Fibroblast of mammary gland (primary cell): Measurements from ENCODE around the gene NAPB.

ENCODE experiments used
- DNase-seq: peaks from one replicate; pipeline ENCODE4 v3.0.0-alpha.2; 2010; ENCODE audit warnings: low read depth
- H3K4me3 ChIP-seq: 2 replicates; pipeline ENCODE4 v1.5.1; 2011; ENCODE audit warnings: low read depth, mild to moderate bottlenecking, low read length, moderate library complexity; ENCODE audit not compliant: control insufficient read depth
- TF ChIP-seq, protein P1 (sequence below): conservative IDR thresholded peaks from 2 replicates; pipeline ENCODE4 v1.5.1; 2011; ENCODE audit warnings: low read depth, low read length, inconsistent platforms; ENCODE audit not compliant: control insufficient read depth, insufficient read depth

The NAPB gene

DNA sequence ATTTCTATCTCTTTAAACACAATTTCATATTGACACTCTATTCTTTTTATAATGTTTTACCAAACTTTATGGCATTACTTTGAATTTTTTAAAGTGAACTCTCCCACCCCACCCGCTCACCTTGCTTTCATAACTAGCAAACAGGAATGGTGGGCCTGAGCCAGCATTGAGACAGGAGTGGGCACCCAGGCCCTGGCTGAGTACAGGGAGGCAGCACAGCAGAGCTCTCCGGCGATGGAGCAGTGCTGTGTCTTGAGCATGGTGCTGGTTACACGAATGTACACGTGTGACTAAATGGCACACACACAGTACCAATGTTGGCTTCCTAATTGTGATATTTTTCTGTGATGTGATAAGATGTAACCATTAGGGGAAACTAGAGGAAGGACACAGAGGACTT lies 26.9 kb upstream of the NAPB start:
- no peak overlapping the region for H3K4me3 ChIP-seq
- no peak for DNase-seq
- TF ChIP-seq, protein P1, sequence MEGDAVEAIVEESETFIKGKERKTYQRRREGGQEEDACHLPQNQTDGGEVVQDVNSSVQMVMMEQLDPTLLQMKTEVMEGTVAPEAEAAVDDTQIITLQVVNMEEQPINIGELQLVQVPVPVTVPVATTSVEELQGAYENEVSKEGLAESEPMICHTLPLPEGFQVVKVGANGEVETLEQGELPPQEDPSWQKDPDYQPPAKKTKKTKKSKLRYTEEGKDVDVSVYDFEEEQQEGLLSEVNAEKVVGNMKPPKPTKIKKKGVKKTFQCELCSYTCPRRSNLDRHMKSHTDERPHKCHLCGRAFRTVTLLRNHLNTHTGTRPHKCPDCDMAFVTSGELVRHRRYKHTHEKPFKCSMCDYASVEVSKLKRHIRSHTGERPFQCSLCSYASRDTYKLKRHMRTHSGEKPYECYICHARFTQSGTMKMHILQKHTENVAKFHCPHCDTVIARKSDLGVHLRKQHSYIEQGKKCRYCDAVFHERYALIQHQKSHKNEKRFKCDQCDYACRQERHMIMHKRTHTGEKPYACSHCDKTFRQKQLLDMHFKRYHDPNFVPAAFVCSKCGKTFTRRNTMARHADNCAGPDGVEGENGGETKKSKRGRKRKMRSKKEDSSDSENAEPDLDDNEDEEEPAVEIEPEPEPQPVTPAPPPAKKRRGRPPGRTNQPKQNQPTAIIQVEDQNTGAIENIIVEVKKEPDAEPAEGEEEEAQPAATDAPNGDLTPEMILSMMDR = no peak

DNA sequence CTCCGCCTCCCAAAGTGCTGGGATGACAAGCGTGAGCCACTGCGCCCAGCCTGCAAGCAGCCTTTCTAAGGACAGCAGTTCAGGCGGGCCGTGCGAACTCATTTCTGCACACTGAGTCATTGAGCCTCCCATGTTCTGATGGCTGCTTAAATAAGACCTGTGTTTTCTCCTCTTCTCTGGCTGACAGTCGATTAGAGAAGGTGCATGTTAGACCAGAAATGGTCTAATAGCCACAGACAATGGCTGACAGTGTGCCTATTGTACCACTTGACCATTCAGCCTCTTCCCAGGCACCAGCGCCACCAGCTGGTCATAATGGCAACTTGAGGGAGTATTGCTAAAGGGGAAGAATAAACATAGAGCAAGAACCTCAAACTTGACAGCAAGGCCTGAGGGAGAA lies 25.2 kb upstream of the NAPB start:
- DNase-seq = peak; percentile 50
- TF ChIP-seq, protein P1 = peak; percentile 64

DNA sequence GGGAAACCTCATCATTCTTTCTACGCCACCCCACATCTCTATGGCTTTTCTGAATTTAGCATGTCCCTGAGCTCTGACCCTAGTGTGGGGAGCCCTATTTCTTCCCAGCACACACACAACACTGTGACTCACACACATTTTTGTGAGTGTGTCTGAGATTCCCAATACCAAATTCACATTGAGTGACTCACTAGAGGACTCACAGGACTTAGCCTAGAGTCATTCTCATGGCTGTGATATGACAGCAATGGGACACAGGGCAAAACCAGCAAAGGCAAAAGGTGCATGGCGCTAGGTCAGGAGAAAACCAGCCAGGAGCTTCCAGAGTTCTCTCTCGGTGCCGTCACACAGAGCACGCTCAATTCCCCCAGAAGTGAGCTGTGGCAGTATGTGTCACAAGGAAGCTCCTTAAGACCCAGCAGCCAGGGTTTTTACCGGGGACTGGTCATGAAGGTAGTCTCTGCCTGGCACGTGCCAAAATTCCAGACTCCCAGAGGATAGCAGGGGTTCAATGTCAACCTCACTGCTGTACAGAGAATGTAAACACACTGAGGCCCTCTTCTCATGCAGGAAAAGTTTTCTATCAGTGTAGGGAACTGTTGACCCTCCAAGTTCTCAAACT lies 24.4 kb upstream of the NAPB start:
- DNase-seq = peak; percentile 88
- TF ChIP-seq, protein P1 = no peak
- H3K4me3 ChIP-seq = no peak overlapping the region

More for the DNA sequence above, 25.2 kb upstream of the NAPB start:
- H3K4me3 ChIP-seq = no peak overlapping the region

DNA sequence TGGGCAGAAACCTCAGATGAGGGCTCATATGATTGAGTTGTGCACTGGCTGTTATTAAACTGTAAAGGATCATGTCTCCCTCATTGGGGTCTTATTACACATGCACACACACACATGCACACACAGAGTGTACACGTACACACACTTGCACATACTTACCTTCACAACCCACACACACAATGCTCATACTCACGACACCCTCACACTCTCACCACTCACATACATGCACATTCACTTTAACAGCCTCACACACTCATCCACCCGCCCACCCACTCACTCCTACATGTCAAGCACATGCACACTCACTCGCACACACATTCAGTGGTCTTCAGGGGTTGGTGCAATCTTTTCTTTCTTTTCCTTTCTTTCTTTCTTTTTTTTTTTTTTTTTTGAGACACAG lies 23.6 kb upstream of the NAPB start:
- TF ChIP-seq, protein P1 = no peak
- H3K4me3 ChIP-seq = no peak overlapping the region
- DNase-seq = no peak

DNA sequence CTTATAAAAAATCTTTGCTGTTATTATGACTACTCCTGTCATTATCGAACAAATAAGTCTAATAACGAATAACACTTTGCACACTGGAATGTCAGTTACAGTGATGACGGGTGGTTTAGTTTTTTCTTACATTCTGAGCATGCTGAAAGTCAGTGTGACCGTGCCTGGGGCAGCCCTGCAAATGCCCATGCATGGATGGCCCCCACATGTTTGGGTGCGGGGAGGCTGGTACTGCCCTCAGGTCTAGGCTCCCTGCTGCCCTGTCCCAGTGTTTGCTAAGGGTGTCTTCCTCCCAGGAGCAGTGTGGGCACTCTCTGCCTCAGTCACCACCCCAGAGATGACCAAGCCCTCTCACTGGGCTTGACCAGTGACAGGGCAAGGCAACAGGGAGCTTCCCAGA lies 21.1 kb upstream of the NAPB start:
- no peak for DNase-seq
- TF ChIP-seq, protein P1 = no peak
- H3K4me3 ChIP-seq = no peak overlapping the region

DNA sequence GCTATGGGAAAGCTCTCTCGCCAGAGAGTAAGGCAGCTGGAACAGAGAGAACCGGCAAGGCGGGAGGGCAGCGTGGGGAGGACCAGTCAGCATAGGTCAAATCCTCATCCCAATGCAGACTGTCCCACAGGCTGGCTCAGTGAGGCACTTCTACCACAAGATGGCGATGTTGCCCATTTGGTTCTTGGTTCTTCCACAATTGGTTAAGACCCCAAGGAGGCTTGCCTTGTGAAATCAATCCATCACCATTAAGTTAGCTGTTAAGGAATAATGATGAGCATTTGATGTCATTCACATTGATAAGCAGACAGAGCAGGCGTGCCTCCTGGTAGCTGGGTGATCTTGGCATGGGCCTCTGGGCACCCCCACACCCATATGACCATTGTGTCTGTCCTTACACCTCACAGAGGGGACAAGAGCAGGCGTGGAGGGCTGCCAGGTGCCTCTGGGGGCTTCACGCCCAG lies 20.6 kb upstream of the NAPB start:
- TF ChIP-seq, protein P1 = peak; percentile 95
- peak; percentile 86 for DNase-seq
- no peak overlapping the region for H3K4me3 ChIP-seq
